Body of pancreas (tissue), 4 donors: Measurements from ENCODE around the gene POLN.

ENCODE experiments used
- POLR2A ChIP-seq, 3 donors: fragments of 450-650 bp; IDR thresholded peaks; one replicate each; pipeline ENCODE4 v1.6.1; 2016; ENCODE audit warnings: antibody characterized with exemption in 3 of 3, mild to moderate bottlenecking in 2 of 3
- TF ChIP-seq, protein P1 (sequence below), 7 experiments: fragments of 450-650 bp in 4 of 7; fragments of 200-600 bp in 3 of 7; sonication (generic) in 3 of 7; IDR thresholded peaks; one replicate each; pipeline ENCODE4 v1.5.1; 2016 to 2019; ENCODE audit warnings: antibody characterized with exemption in 7 of 7

DNA sequence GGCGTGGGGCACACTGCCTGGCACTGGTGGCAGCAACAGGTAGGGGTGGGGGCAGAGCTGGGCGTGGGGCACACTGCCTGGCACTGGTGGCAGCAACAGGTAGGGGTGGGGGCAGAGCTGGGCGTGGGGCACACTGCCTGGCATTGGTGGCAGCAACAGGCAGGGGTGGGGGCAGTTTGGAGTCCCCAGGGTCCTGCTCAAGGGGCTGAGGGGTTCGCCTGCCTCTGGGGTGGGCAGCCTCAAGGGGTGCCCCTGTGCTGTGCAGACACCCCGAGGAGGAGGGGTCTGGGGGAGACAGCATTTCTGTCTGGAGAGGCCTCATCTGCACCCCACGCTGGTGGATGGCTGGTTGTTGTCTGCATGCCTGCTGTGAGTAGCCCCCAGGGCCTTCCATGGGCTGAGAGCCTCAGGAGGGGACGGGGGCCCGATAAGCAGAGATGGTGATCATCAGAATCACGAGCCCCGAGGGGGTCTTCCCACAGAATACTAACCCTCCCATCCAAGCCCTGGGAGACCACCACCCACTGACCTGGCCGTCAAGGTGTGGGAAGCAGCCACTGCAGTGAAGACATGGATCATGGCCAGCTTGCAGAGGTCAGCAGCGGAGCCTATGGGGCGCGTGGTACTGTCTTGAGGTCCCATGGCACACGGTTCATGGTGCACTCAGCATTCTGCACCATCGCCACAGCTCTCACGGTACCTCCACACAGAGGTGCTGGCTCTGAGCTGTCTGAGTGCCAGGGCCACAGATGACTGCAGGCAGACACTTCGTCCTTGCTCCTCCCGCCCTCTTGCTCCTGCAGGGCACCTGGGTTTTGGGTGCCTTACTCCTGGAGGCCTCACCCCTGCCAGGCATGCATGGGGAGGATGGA lies 161.3 kb downstream of the POLN start:
- TF ChIP-seq, protein P1, sequence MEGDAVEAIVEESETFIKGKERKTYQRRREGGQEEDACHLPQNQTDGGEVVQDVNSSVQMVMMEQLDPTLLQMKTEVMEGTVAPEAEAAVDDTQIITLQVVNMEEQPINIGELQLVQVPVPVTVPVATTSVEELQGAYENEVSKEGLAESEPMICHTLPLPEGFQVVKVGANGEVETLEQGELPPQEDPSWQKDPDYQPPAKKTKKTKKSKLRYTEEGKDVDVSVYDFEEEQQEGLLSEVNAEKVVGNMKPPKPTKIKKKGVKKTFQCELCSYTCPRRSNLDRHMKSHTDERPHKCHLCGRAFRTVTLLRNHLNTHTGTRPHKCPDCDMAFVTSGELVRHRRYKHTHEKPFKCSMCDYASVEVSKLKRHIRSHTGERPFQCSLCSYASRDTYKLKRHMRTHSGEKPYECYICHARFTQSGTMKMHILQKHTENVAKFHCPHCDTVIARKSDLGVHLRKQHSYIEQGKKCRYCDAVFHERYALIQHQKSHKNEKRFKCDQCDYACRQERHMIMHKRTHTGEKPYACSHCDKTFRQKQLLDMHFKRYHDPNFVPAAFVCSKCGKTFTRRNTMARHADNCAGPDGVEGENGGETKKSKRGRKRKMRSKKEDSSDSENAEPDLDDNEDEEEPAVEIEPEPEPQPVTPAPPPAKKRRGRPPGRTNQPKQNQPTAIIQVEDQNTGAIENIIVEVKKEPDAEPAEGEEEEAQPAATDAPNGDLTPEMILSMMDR (IDR thresholded peaks at IDR 0.05), result no peak
- no peak for TF ChIP-seq POLR2A (IDR thresholded peaks at IDR 0.05)
